Activated effector memory CD4-positive, alpha-beta T cell treated with Interleukin-2 at 50 U/mL for 16 hours (primary cell): ENCODE measurements around the gene PPP2R2C.

ENCODE experiments used
- DNase-seq: peaks from one replicate; pipeline ENCODE4 v3.0.0-alpha.2; 2020

Gene PPP2R2C

GRCh38 chr4:6279582-6280289 is 192.7 kb downstream of the PPP2R2C start:
- DNase-seq: no peak

GRCh38 chr4:6278801-6279197 is 193.6 kb downstream of the PPP2R2C start:
- no peak for DNase-seq

- no peak for DNase-seq
Observed at GRCh38 chr4:6277935-6278800, 194.2 kb downstream of the PPP2R2C start.

- DNase-seq: no peak
Observed at GRCh38 chr4:6277139-6277802, 195.1 kb downstream of the PPP2R2C start.

GRCh38 chr4:6275898-6276806 is 196.3 kb downstream of the PPP2R2C start:
- no peak for DNase-seq

- no peak for DNase-seq
Observed at GRCh38 chr4:6275351-6275750, 197.1 kb downstream of the PPP2R2C start.

GRCh38 chr4:6273661-6273990 is 198.8 kb downstream of the PPP2R2C start:
- no peak for DNase-seq

GRCh38 chr4:6272863-6273660 is 199.4 kb downstream of the PPP2R2C start:
- DNase-seq: no peak

GRCh38 chr4:6271701-6272465 is 200.5 kb downstream of the PPP2R2C start:
- DNase-seq: no peak

- no peak for DNase-seq
Observed at GRCh38 chr4:6271206-6271605, 201.2 kb downstream of the PPP2R2C start.

GRCh38 chr4:6270636-6271121 is 201.7 kb downstream of the PPP2R2C start:
- DNase-seq: no peak
